Psoas muscle (tissue), 8 donors: ENCODE data around the gene DIO3. TPM values are rescaled to one million over a fixed set of nuclear protein-coding genes. Genes with fewer than 3 reads are reported as not detected.
"Not testable (repeated sequence)": the region's sequence is repeated elsewhere in the genome, so short reads cannot be mapped to it uniquely, and the experiment has no call there.

Experiments used
- ATAC-seq, 4 donors: fragments of 200-7000 bp; cut with Tn5 transposase; one replicate each; pipeline ENCODE4 v1.9.1; 2020; ENCODE audit warnings: moderate library complexity in 3 of 4, mild to moderate bottlenecking in 2 of 4
- DNase-seq, 2 donors: peaks; one replicate each; pipeline ENCODE4 v3.0.0-alpha.2; 2020
- H3K27ac ChIP-seq: fragments of 200-600 bp; one replicate; pipeline ENCODE4 v1.8.0; 2022
- H3K27me3 ChIP-seq, 3 donors: fragments of 200-600 bp in 1 of 3; one replicate each; pipeline versions ENCODE4 v1.6.1 to v1.8.0; 2013 to 2022; ENCODE audit warnings: low read length in 2 of 3, mild to moderate bottlenecking in 2 of 3, moderate library complexity in 1 of 3; ENCODE audit not compliant: insufficient read depth in 3 of 3
- H3K36me3 ChIP-seq, 2 donors: fragments of 200-600 bp in 1 of 2; one replicate each; pipeline versions ENCODE4 v1.6.1 to v1.8.0; 2013 to 2022; ENCODE audit warnings: low read depth in 1 of 2, mild to moderate bottlenecking in 1 of 2, moderate library complexity in 1 of 2; ENCODE audit not compliant: insufficient read depth in 1 of 2
- H3K4me1 ChIP-seq: fragments of 200-600 bp; one replicate; pipeline ENCODE4 v1.8.0; 2022
- H3K4me3 ChIP-seq: fragments of 200-600 bp; one replicate; pipeline ENCODE4 v1.8.0; 2022; ENCODE audit warnings: mild to moderate bottlenecking
- H3K9me3 ChIP-seq: fragments of 200-600 bp; one replicate; pipeline ENCODE4 v1.8.0; 2022
- WGBS, 3 donors: extraction: QIAGEN DNeasy Blood & Tissue Kit; methylation state at CpG; one replicate each; pipeline versions ENCODE4 v1.1.6 to v1.1.7; 2013; 5-methylcytosine and 5-hydroxymethylcytosine counted together
- intact Hi-C, 2 donors: fragments of 100-400 bp; cut with DNase I; formaldehyde crosslinking; loops; one replicate each; pipeline versions ENCODE4 v1.11.0 to v1.14.2; 2022
- polyA plus RNA-seq, 3 donors: library from polyadenylated mRNA; stranded (reverse); fragments of 200-250 nt; gene quantifications; one replicate each; pipeline ENCODE4 v1.2.3, GENCODE V29; 2013
- total RNA-seq, 4 donors: library from RNA; stranded (reverse); fragmentation: NEBNext Ultra II Directional in 2 of 4; extraction: Animal tissue kit (Norgen Biotek cat#: 25700) in 2 of 4; gene quantifications; one replicate each; pipeline versions ENCODE4 v1.2.1 to v1.2.4, GENCODE V29; 2021 to 2023
- TF ChIP-seq, protein P1 (sequence below): fragments of 200-600 bp; IDR thresholded peaks from one replicate; pipeline ENCODE4 v1.8.0; 2022; ENCODE audit warnings: antibody characterized with exemption
- donor health status: healthy with polysubstance abuse.
- donor health status: DM: no; HTN: no; CAD: no; lungs with moderate emphysema.
- donor health status: Bipolar disorder and iron deficiency.
- donor health status: healthy.
- donor health status: DM: yes; HTN: yes; CAD: no.
- donor health status: DM: no; HTN: no; CAD: no.
- donor health status: DM: no; HTN: no; CAD: no.
- donor health status: DM: yes; HTN: yes; CAD: no.

DIO3 gene
- total and polyA plus RNA-seq, 7 donors, result 0.30 to 1.3 (median 0.84) TPM

DNA sequence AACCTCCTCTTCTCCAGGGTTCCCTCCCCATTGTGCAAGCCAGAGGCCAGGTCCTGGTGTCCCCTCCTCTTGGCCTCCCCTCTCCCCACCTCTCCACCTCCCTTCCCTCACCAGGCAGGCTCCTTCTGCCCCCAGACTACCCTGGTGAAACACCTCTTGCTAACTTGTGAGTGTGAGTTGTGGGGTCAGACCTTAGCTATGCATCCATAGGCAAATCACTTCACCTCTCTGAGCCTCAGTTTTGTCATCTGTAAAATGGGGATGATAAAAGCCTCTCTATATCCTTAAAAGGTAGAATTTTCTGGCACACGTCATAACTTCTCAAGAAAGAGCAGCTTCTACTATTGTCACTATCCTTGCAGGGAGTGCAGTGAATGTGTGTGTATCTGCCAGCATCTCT, 7.9 kb upstream of the DIO3 start:
- WGBS, 3 donors, result 83 to 89% (median 83%) methylated on average over 1 of the region's 1 CpG
- no peak overlapping the region for H3K27ac ChIP-seq
- no peaks in the 10 kb centered on the region for H3K4me1 ChIP-seq
- DNase-seq, result no peak
- intact Hi-C loops, result no loop called here
- no peaks in the 10 kb centered on the region for H3K9me3 ChIP-seq
- no peak for ATAC-seq
- no peaks in the 10 kb centered on the region for H3K36me3 ChIP-seq
- TF ChIP-seq, protein P1, sequence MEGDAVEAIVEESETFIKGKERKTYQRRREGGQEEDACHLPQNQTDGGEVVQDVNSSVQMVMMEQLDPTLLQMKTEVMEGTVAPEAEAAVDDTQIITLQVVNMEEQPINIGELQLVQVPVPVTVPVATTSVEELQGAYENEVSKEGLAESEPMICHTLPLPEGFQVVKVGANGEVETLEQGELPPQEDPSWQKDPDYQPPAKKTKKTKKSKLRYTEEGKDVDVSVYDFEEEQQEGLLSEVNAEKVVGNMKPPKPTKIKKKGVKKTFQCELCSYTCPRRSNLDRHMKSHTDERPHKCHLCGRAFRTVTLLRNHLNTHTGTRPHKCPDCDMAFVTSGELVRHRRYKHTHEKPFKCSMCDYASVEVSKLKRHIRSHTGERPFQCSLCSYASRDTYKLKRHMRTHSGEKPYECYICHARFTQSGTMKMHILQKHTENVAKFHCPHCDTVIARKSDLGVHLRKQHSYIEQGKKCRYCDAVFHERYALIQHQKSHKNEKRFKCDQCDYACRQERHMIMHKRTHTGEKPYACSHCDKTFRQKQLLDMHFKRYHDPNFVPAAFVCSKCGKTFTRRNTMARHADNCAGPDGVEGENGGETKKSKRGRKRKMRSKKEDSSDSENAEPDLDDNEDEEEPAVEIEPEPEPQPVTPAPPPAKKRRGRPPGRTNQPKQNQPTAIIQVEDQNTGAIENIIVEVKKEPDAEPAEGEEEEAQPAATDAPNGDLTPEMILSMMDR, result no peak
- no peak overlapping the region for H3K4me3 ChIP-seq
- peaks cover 0 to 35% (median 2%) of the 10 kb centered on the region in 3 donors for H3K27me3 ChIP-seq

GRCh38 chr14:101553931-101554330, 7.4 kb upstream of the DIO3 start:
- H3K4me1 ChIP-seq, result no peaks in the 10 kb centered on the region
- H3K4me3 ChIP-seq, result no peak overlapping the region
- intact Hi-C loops, result no loop called here
- DNase-seq, result peak in 1 of 2 donors; percentile 11
- ATAC-seq, result no peak
- no peaks in the 10 kb centered on the region for H3K36me3 ChIP-seq
- 78 to 81% (median 81%) methylated on average over 6 of the region's 6 CpGs for WGBS, 3 donors
- no peaks in the 10 kb centered on the region for H3K9me3 ChIP-seq
- peaks cover 0 to 38% (median 5%) of the 10 kb centered on the region in 3 donors for H3K27me3 ChIP-seq
- TF ChIP-seq, protein P1, result no peak
- H3K27ac ChIP-seq, result no peak overlapping the region

DNA sequence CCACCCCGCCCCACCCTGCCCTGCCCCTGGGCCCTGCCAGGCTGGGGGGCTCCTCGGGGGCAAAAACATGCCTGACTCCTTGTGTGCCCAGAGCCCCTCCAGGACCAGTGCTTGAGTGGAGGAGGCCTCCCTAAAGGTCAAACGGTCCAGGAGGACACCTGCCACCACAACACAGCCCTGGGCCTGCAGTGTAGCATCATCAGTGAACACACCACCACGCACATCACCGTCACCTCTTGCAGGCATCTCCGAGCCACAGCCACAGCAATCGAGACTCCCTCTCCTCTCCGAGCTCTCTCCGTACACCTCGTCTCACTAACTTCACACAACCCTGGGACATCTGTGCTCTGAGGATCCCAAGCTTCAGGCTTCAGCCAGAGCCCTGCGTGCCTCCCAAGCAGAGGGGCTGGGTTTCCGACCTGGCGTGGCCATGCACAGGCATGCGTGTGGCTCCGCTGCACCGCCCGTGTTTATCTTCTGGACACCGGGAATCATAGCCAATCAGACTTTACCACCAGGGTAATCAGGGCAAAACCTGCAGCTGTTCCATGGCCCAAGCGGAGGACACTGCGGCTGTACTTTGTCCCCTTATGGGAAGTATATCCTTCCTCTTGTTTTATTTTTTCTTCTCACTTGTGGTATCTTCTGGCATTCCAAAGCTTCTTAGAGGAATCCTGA, 6.2 kb upstream of the DIO3 start:
- intact Hi-C loops, result no loop called here
- WGBS, 3 donors, result 59 to 65% (median 64%) methylated on average over 20 of the region's 20 CpGs
- TF ChIP-seq, protein P1, result no peak

DNA sequence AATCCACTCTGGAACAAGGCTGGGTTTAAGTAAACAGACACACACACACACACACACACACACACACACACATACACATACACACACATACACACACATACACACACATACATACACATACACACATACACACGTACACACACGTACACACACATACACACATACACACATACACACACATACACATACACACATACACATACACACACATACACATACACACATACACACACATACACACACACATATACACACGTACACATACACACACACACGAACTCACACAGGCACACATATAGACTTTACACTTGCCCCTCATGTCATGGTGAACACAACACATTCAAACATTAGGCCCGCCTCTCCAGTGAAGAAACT, 5.6 kb upstream of the DIO3 start:
- 80 to 95% (median 88%) methylated on average over 5 of the region's 5 CpGs for WGBS, 3 donors
- H3K9me3 ChIP-seq, DNase-seq, H3K36me3 ChIP-seq, H3K4me3 ChIP-seq, H3K27ac ChIP-seq, intact Hi-C loops, H3K4me1 ChIP-seq, ATAC-seq: not testable (repeated sequence)
- H3K27me3 ChIP-seq, result peaks cover 0 to 51% (median 9%) of the 10 kb centered on the region in 3 donors

More for the DNA sequence above, 6.2 kb upstream of the DIO3 start:
- H3K4me3 ChIP-seq, result no peak overlapping the region
- no peaks in the 10 kb centered on the region for H3K36me3 ChIP-seq
- no peaks in the 10 kb centered on the region for H3K9me3 ChIP-seq
- DNase-seq, result peak in 1 of 2 donors; percentile 30
- peaks cover 0 to 50% (median 9%) of the 10 kb centered on the region in 3 donors for H3K27me3 ChIP-seq
- no peaks in the 10 kb centered on the region for H3K4me1 ChIP-seq
- H3K27ac ChIP-seq, result no peak overlapping the region
- no peak for ATAC-seq

- DNase-seq (peak; percentile 10 to 49), ATAC-seq (no peak)
- no peaks in the 10 kb centered on the region for H3K36me3 ChIP-seq
- no peak overlapping the region for H3K4me3 ChIP-seq
- H3K27ac ChIP-seq, result no peak overlapping the region
- 66 to 85% (median 68%) methylated on average over 10 of the region's 10 CpGs for WGBS, 3 donors
- intact Hi-C loops, result no loop called here
- H3K9me3 ChIP-seq, result no peaks in the 10 kb centered on the region
- TF ChIP-seq, protein P1, result no peak
- H3K27me3 ChIP-seq, result peaks cover 0 to 51% (median 9%) of the 10 kb centered on the region in 3 donors
- no peaks in the 10 kb centered on the region for H3K4me1 ChIP-seq
Observed at GRCh38 chr14:101556131-101556530, 5.2 kb upstream of the DIO3 start.
